SK-N-SH (cell line): Measurements from ENCODE around the gene PAN3. TPM values are rescaled to one million over a fixed set of nuclear protein-coding genes. Genes with fewer than 3 reads are reported as not detected.

Experiments
- CTCF ChIA-PET: fragments of 300-600, 350-600 bp; formaldehyde crosslinking; extraction: SDS; loops from one replicate; lab custom pipeline; 2021; lab: Yijun Ruan, JAX
- POLR2A ChIA-PET: fragments of 350-600 bp; sonication (Branson Sonifier 250); formaldehyde crosslinking; extraction: SDS; loops from one replicate; lab custom pipeline; 2020; ENCODE audit warnings: antibody characterized with exemption, inconsistent platforms; lab: Yijun Ruan, JAX
- DNase-seq: peaks from one replicate; pipeline ENCODE4 v3.0.0; 2012
- H2AFZ ChIP-seq: fragments of 200-600 bp; sonication (generic); 2 replicates; pipeline ENCODE4 v1.8.1; 2016; ENCODE audit warnings: antibody characterized with exemption, mild to moderate bottlenecking, low read depth
- H3F3A ChIP-seq: fragments of 200-600 bp; sonication (generic); replicated peaks from 2 replicates; pipeline ENCODE3; 2016; ENCODE audit warnings: antibody characterized with exemption, mild to moderate bottlenecking; ENCODE audit not compliant: insufficient read depth
- H3K27ac ChIP-seq, 2 experiments: fragments of 200-500 bp in 1 of 2; fragments of 200-600 bp in 1 of 2; sonication (Bioruptor generic) in 1 of 2; sonication (generic), shearing (Covaris generic) in 1 of 2; 2 replicates each; pipeline versions ENCODE4 v1.5.1 to v1.6.1; 2014 to 2016; ENCODE audit warnings: low read depth in 2 of 2, inconsistent platforms in 1 of 2, low read length in 1 of 2, mild to moderate bottlenecking in 1 of 2, mixed read lengths in 1 of 2
- H3K27me3 ChIP-seq: fragments of 200-600 bp; sonication (generic), shearing (Covaris generic); 2 replicates; pipeline ENCODE4 v1.6.1; 2016; ENCODE audit warnings: mixed run types; ENCODE audit not compliant: insufficient read depth
- H3K36me3 ChIP-seq, 2 experiments: fragments of 200-500 bp in 1 of 2; fragments of 200-600 bp in 1 of 2; sonication (Bioruptor generic) in 1 of 2; sonication (generic) in 1 of 2; replicated peaks in 1 of 2; 2 replicates each; pipeline versions ENCODE3 to v1.5.1; 2014 to 2016; ENCODE audit warnings: low read length in 1 of 2, mild to moderate bottlenecking in 1 of 2; ENCODE audit not compliant: insufficient read depth in 2 of 2, control insufficient read depth in 1 of 2
- H3K4me1 ChIP-seq, 2 experiments: fragments of 200-500 bp in 1 of 2; fragments of 200-600 bp in 1 of 2; sonication (Bioruptor generic) in 1 of 2; sonication (generic), shearing (Covaris generic) in 1 of 2; 2 replicates each; pipeline versions ENCODE4 v1.5.1 to v1.6.1; 2014 to 2016; ENCODE audit warnings: low read depth in 1 of 2, low read length in 1 of 2, mixed run types in 1 of 2; ENCODE audit not compliant: insufficient read depth in 2 of 2, control insufficient read depth in 1 of 2
- H3K4me2 ChIP-seq: fragments of 200-600 bp; sonication (generic), shearing (Covaris generic); 2 replicates; pipeline ENCODE4 v1.6.1; 2017; ENCODE audit warnings: mixed run types
- H3K4me3 ChIP-seq, 2 experiments: fragments of 200-500 bp in 1 of 2; fragments of 200-600 bp in 1 of 2; sonication (Bioruptor generic) in 1 of 2; sonication (generic), shearing (Covaris generic) in 1 of 2; 2 replicates each; pipeline versions ENCODE4 v1.5.1 to v1.8.1; 2014 to 2016; ENCODE audit warnings: low read depth in 2 of 2, inconsistent platforms in 1 of 2, low read length in 1 of 2, mild to moderate bottlenecking in 1 of 2, mixed read lengths in 1 of 2, moderate library complexity in 1 of 2
- H3K79me2 ChIP-seq: fragments of 200-600 bp; sonication (generic); 2 replicates; pipeline ENCODE4 v1.8.1; 2017; ENCODE audit warnings: mild to moderate bottlenecking; ENCODE audit not compliant: insufficient read depth
- H3K9ac ChIP-seq: fragments of 200-600 bp; sonication (generic); 2 replicates; pipeline ENCODE4 v1.6.1; 2017; ENCODE audit warnings: mixed run types
- H3K9me2 ChIP-seq: fragments of 200-600 bp; sonication (generic); 2 replicates; pipeline ENCODE4 v1.6.1; 2017; ENCODE audit warnings: mixed run types
- H3K9me3 ChIP-seq: fragments of 200-600 bp; sonication (generic); 2 replicates; pipeline ENCODE4 v1.6.1; 2017; ENCODE audit warnings: mixed run types, mild to moderate bottlenecking, moderate library complexity
- H4K20me1 ChIP-seq: fragments of 200-600 bp; sonication (generic); 2 replicates; pipeline ENCODE4 v1.6.1; 2017; ENCODE audit warnings: mild to moderate bottlenecking, mixed run types; ENCODE audit not compliant: insufficient read depth
- CHD2 ChIP-seq: fragments of 150-350 bp; IDR thresholded peaks from 2 replicates; pipeline ENCODE4 v1.6.1; 2018; ENCODE audit warnings: low read length; ENCODE audit not compliant: partially characterized antibody
- EZH2phosphoT487 ChIP-seq: fragments of 200-600 bp; sonication (generic); IDR thresholded peaks from 2 replicates; pipeline ENCODE4 v1.6.1; 2017; ENCODE audit warnings: low read depth, mixed run types, mild to moderate bottlenecking, antibody characterized with exemption, moderate library complexity, borderline replicate concordance
- FOSL2 ChIP-seq: IDR thresholded peaks from 2 replicates; pipeline ENCODE4 v1.4.0; 2012; ENCODE audit warnings: low read depth, mild to moderate bottlenecking, moderate library complexity, borderline replicate concordance
- FOXM1 ChIP-seq: IDR thresholded peaks from 2 replicates; pipeline ENCODE4 v1.4.0; 2012; ENCODE audit warnings: low read depth, mild to moderate bottlenecking
- GATA2 ChIP-seq: sonication (generic); formaldehyde crosslinking; IDR thresholded peaks from 2 replicates; pipeline ENCODE4 v1.5.0; 2020; ENCODE audit warnings: mild to moderate bottlenecking, missing genetic modification reagents
- JUND ChIP-seq: IDR thresholded peaks from 2 replicates; pipeline ENCODE4 v1.4.0; 2012
- MAX ChIP-seq: IDR thresholded peaks from 2 replicates; pipeline ENCODE4 v1.4.0; 2012; ENCODE audit warnings: low read depth
- MEF2A ChIP-seq: IDR thresholded peaks from 2 replicates; pipeline ENCODE4 v1.4.0; 2012; ENCODE audit warnings: low read depth, borderline replicate concordance
- MXI1 ChIP-seq: IDR thresholded peaks from 2 replicates; pipeline ENCODE4 v1.6.1; 2012; ENCODE audit warnings: mild to moderate bottlenecking, low read depth, low read length, improper control_type of control experiment
- NRF1 ChIP-seq: IDR thresholded peaks from 2 replicates; pipeline ENCODE4 v1.6.1; 2012; ENCODE audit warnings: low read depth, mild to moderate bottlenecking, low read length
- RAD21 ChIP-seq: IDR thresholded peaks from 2 replicates; pipeline ENCODE4 v1.6.1; 2012; ENCODE audit warnings: mild to moderate bottlenecking, low read length
- REST ChIP-seq: IDR thresholded peaks from 2 replicates; pipeline ENCODE4 v1.6.1; 2012; ENCODE audit warnings: mild to moderate bottlenecking, low read depth, low read length, moderate library complexity
- RFX5 ChIP-seq: IDR thresholded peaks from 2 replicates; pipeline ENCODE4 v1.6.1; 2012; ENCODE audit warnings: mild to moderate bottlenecking, improper control_type of control experiment, low read length
- SMC3 ChIP-seq: IDR thresholded peaks from 2 replicates; pipeline ENCODE4 v1.6.1; 2012; ENCODE audit warnings: low read depth, low read length, improper control_type of control experiment
- TCF12 ChIP-seq: IDR thresholded peaks from 2 replicates; pipeline ENCODE4 v1.4.0; 2012
- TEAD4 ChIP-seq: IDR thresholded peaks from 2 replicates; pipeline ENCODE4 v1.4.0; 2012; ENCODE audit warnings: mild to moderate bottlenecking, borderline replicate concordance; ENCODE audit not compliant: insufficient read depth
- USF2 ChIP-seq: fragments of 150-350 bp; IDR thresholded peaks from 2 replicates; pipeline ENCODE4 v1.6.1; 2017; ENCODE audit warnings: antibody characterized with exemption, low read length, low read depth, borderline replicate concordance
- YY1 ChIP-seq: IDR thresholded peaks from 2 replicates; pipeline ENCODE4 v1.4.0; 2012; ENCODE audit warnings: low read depth, mild to moderate bottlenecking
- ZBTB33 ChIP-seq: IDR thresholded peaks from 2 replicates; pipeline ENCODE4 v1.4.0; 2012; ENCODE audit warnings: low read depth, borderline replicate concordance
- WGBS: methylation state at CpG from one replicate; pipeline ENCODE4 v1.1.6; 2017; ENCODE audit warnings: low lambda C conversion rate; 5-methylcytosine and 5-hydroxymethylcytosine counted together
- polyA plus RNA-seq, 3 experiments: library from polyadenylated mRNA; depleted of rRNA; stranded (reverse); fragments of >200 nt; gene quantifications; 2 replicates each; pipeline ENCODE4 v1.2.3, GENCODE V29; 2012
- TF ChIP-seq, protein P1 (sequence below): IDR thresholded peaks from 2 replicates; pipeline ENCODE4; 2012

PAN3 gene
- polyA plus RNA-seq, 1 of the 3 experiments (the other 2 are of a cell fraction), result 6.4 TPM

DNA sequence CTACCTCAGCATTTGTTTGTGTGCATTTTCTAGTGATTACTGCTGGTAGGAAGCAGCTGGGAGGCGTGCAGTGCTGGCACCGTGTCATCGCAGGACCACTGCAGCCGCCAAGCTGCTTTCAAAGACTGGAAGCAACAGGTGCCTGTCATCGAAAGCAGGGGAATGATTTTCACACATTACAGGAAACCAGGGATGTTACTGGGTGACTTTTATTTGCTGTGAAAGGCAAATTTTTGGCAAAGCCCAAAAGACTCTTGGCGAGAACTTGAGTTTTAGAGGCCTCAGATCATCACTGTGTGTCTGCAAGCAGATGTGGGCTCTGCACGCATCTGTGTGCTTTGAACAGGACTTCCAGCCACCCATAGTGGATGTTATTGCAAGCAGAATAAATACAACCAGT, 180.2 kb downstream of the PAN3 start:
- Histone ChIP-seq H3K9me3 (no peaks in the 10 kb centered on the region), H3K4me2 (no peak overlapping the region), H3K9me2 (no peaks in the 10 kb centered on the region), H3K27ac (no peak overlapping the region), H3K9ac (no peak overlapping the region), H3K36me3 (no peaks in the 10 kb centered on the region), H3K79me2 (no peaks in the 10 kb centered on the region), H3F3A (no peaks in the 10 kb centered on the region), H4K20me1 (no peaks in the 10 kb centered on the region)
- CTCF ChIA-PET, result interaction anchor here (1.5 kb wide), 2 partner anchors 14 to 17 kb away, joined by 3 read pairs; no protein-coding TSS in a partner anchor
- DNase-seq, result no peak
- TF ChIP-seq MXI1, result no peak
- TF ChIP-seq MAX, result no peak
- no peak for TF ChIP-seq NRF1
- no peak for TF ChIP-seq SMC3
- TF ChIP-seq RFX5, result no peak
- no peak for TF ChIP-seq YY1
- no peak for TF ChIP-seq REST
- TF ChIP-seq RAD21, result no peak
- no peak for TF ChIP-seq FOSL2
- no peak for TF ChIP-seq USF2
- no peak for TF ChIP-seq EZH2phosphoT487
- TF ChIP-seq JUND, result no peak
- no peak for TF ChIP-seq GATA2 (CRISPR knock-in tag)
- TF ChIP-seq MEF2A, result no peak
- TF ChIP-seq ZBTB33, result no peak
- TF ChIP-seq TCF12, result no peak
- no peak for TF ChIP-seq TEAD4
- TF ChIP-seq, protein P1, sequence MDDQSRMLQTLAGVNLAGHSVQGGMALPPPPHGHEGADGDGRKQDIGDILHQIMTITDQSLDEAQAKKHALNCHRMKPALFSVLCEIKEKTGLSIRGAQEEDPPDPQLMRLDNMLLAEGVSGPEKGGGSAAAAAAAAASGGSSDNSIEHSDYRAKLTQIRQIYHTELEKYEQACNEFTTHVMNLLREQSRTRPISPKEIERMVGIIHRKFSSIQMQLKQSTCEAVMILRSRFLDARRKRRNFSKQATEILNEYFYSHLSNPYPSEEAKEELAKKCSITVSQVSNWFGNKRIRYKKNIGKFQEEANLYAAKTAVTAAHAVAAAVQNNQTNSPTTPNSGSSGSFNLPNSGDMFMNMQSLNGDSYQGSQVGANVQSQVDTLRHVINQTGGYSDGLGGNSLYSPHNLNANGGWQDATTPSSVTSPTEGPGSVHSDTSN, result no peak
- TF ChIP-seq CHD2, result no peak
- TF ChIP-seq FOXM1, result no peak
- TF ChIP-seq, all 33 proteins: peak for 0
- 81% methylated on average over 6 of the region's 7 CpGs for WGBS
- POLR2A ChIA-PET, result no interaction called here
- Histone ChIP-seq H3K4me3 (no peak overlapping the region), H3K27me3 (no peaks in the 10 kb centered on the region), H2AFZ (no peak overlapping the region), H3K4me1 (peaks cover 10 to 11% of the 10 kb centered on the region in 2 experiments; a peak in 3 of 4 replicates)
